ENCODE data around the gene CACNA1D.
"Not testable (repeated sequence)": the region's sequence is repeated elsewhere in the genome, so short reads cannot be mapped to it uniquely, and the experiment has no call there.

The CACNA1D gene

GRCh38 chr3:53618524-53618906 is 124.1 kb downstream of the CACNA1D start:
- no peak for DNase-seq

- DNase-seq: no peak
Measured at GRCh38 chr3:53618936-53619335, 124.5 kb downstream of the CACNA1D start.

- DNase-seq: no peak
Measured at GRCh38 chr3:53624061-53624857, 129.8 kb downstream of the CACNA1D start.

GRCh38 chr3:53626876-53627275 is 132.5 kb downstream of the CACNA1D start:
- DNase-seq: no peak

- DNase-seq: no peak
Measured at GRCh38 chr3:53628536-53629401, 134.4 kb downstream of the CACNA1D start.

- DNase-seq: no peak
Measured at GRCh38 chr3:53629402-53629723, 135.0 kb downstream of the CACNA1D start.

- no peak for DNase-seq
Measured at GRCh38 chr3:53630547-53630946, 136.1 kb downstream of the CACNA1D start.

- DNase-seq: no peak
Measured at GRCh38 chr3:53633197-53633787, 138.9 kb downstream of the CACNA1D start.

GRCh38 chr3:53635041-53635440 is 140.6 kb downstream of the CACNA1D start:
- DNase-seq: no peak

- not testable (repeated sequence) for DNase-seq
Measured at GRCh38 chr3:53638806-53639205, 144.4 kb downstream of the CACNA1D start.

GRCh38 chr3:53641397-53641796 is 147.0 kb downstream of the CACNA1D start:
- no peak for DNase-seq

- no peak for DNase-seq
Measured at GRCh38 chr3:53642211-53642610, 147.8 kb downstream of the CACNA1D start.

- DNase-seq: no peak
Measured at GRCh38 chr3:53643757-53644156, 149.3 kb downstream of the CACNA1D start.

GRCh38 chr3:53645754-53646153 is 151.3 kb downstream of the CACNA1D start:
- no peak for DNase-seq

GRCh38 chr3:53646723-53647122 is 152.3 kb downstream of the CACNA1D start:
- DNase-seq: no peak

GRCh38 chr3:53649816-53650215 is 155.4 kb downstream of the CACNA1D start:
- no peak for DNase-seq

- no peak for DNase-seq
Measured at GRCh38 chr3:53650424-53650823, 156.0 kb downstream of the CACNA1D start.

- no peak for DNase-seq
Measured at GRCh38 chr3:53650928-53651661, 156.7 kb downstream of the CACNA1D start.

GRCh38 chr3:53651927-53652326 is 157.5 kb downstream of the CACNA1D start:
- DNase-seq: no peak

GRCh38 chr3:53657651-53658050 is 163.2 kb downstream of the CACNA1D start:
- DNase-seq: no peak

GRCh38 chr3:53658613-53659193 is 164.3 kb downstream of the CACNA1D start:
- no peak for DNase-seq

- DNase-seq: no peak
Measured at GRCh38 chr3:53659996-53660395, 165.6 kb downstream of the CACNA1D start.

- DNase-seq: no peak
Measured at GRCh38 chr3:53661480-53661879, 167.1 kb downstream of the CACNA1D start.
